ENCODE results near the gene SIPA1L3.

Gene SIPA1L3

DNA sequence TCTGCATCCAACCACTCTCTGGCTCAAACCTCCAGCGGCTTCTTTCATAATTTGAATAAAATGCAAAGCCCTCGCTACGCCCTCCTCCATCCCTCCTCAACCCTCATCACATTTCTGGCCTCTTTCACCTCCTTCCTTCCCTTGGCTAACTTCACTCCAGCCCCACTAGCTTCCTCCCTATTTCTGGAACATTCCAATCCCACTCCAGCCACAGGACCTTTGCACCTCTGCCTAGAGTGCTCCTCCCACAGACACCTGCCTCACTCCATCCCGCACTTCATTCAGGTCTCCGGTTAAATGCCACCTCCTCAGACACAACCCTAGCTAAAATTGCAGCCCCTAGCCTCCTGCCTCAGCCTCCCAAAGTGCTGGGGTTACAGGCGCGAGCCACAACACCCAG, 324.9 kb downstream of the SIPA1L3 start:
- DNase-seq (ENCODE audit: low read depth in 2 of 2) = no peak

DNA sequence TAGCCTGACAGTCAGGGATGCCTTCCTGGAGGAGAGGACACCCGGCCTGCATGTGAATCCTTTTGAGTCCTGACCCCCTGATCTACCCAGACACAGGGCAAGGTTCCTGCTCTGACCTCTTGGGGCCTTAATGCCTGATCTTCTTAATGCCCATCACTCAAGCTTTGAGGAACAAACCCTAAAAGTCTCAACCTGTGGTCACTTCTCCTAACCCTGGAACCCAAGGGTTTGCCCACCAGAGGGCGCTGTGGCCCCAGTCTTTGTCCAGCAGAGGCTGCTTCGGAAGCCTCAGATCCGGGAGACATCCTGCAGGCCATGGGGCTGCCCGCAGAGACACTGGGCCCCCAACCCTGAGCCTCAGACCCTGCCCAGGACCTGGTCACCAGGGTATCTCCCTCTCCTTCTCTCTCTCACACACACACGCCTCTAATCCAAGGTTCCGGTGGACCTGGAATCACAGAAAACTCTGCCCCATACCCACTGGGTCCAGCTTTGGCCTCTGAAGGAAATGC, 326.8 kb downstream of the SIPA1L3 start:
- peak; percentile 48 to 72 for DNase-seq (ENCODE audit: low read depth in 2 of 2)

DNA sequence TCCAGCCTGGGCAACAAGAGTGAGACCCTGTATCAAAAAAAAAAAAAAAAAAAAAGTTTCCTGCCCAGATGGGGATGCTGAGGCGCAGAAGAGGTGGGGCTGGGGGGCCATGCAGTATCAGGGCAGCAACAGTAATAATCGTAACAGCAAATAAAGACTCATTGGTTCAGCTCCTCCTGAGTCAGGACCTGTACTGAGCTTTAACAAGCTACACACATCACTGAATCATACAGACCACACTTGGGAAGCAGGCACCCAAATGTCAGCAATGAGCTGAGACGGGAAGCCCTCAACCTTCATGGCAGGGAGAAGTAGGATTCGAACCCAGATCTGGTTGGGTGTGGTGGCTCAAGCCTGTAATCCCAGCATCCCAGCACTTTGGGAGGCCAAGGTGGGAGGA, 327.6 kb downstream of the SIPA1L3 start:
- DNase-seq (ENCODE audit: low read depth in 2 of 2) = no peak

DNA sequence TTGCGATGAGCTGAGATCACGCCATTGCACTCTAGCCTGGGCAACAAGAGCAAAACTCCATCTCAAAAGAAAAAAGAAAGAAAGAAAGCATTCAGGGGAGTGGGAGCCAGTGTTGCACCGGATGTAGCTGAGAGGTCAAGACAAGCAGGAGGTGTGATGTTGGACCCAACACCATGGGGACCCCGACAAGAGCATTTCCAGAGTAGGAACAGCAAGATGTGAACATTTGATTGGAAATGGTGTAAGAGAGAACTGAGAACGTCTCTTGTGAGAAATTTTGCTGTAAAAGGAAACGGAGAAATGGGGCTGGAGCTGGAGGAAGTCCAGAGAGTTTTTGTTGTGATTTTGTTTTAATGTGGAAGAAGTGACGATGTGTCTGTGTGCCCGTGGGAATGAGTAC, 332.8 kb downstream of the SIPA1L3 start:
- no peak for DNase-seq (ENCODE audit: low read depth in 2 of 2)

DNA sequence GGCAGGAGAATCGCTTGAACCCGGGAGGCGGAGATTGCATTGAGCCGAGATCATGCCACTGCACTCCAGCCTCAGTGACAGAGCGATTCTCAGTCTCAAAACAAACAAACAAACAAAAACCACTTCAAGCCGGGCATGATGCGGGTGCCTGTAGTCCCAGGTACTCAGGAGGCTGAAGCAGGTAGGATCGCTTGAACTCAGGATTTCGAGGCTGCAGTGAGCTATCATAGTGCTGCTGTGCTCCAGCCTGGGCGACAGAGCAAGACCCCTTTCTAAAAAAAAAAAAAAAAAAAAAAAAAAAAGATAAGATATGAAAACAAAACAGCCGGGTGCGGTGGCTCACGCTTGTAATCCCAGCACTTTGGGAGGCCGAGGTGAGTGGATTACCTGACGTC, 336.3 kb downstream of the SIPA1L3 start:
- DNase-seq (ENCODE audit: low read depth in 2 of 2) = no peak

DNA sequence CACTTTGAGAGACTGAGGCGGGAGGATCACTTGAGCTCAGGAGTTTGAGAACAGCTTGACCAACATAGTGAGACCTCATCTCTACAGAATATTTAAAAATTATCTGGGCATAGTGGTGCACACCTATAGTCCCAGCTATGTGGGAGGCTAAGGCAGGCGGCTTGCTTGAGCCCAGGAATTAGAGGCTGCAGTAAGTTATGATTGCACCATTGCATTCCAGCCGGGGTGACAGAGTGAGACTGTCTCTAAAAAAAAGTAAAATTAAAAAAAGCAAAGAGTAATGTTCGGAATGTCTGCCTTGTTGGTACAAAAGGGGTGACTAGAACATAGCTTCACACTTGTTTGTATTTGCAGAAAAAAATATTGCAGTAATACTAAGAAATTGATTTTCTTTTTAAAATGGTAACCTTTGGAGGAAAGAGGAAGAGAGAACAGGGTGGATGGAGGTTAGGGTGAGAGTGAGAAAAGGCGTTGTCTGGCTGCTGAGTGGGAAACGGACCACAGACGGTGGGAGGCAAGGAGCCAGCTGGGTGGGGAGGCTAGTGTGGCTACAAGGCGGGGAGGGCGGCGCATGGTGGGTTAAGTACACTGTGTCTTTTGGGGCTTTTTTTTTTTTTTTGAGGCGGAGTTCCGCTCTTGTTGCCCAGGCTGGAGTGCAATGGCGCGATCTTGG, 339.0 kb downstream of the SIPA1L3 start:
- no peak for DNase-seq (ENCODE audit: low read depth in 2 of 2)

DNA sequence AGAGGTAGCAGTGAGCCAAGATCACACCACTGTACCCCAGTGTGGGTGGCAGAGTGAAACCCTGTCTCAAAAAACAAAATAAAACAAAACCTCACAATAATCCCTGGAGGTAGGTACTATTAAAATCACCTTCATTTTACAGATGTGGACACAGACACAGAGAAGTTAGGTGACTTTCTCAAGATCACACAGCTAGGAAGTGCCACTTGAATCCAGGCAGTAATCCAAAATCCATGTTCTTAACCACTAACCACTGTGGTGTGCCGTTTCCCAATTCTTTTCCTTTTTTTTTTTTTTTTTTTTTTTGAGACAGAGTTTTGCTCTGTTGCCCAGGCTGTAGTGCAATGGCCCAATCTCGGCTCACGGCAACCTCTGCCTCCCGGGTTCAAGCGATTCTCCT, 340.1 kb downstream of the SIPA1L3 start:
- no peak for DNase-seq (ENCODE audit: low read depth in 2 of 2)

DNA sequence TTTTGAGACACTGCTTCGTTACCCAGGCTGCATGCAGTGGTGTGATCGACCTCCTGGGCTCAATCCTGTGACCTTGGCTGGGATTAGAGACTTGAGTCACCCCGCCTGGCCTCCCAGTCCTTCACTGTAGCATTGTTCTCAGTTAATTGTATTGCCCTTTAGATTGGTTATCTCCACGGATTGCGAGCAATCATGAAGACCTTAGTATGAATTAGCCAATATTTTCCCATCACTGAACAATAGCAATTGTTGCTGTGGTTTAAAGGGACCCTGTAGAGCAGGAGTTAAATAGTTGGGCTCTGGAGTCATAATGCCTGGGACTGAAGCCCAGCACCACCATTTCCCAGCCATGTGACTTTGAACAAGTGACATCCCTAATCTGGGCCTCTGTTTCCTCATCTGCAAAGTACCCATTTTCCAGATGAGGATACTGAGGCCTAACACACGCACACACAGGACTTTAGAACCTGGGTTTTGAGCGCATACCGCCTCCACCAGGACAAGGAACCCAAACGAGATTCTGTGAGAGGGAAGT, 340.8 kb downstream of the SIPA1L3 start:
- no peak for DNase-seq (ENCODE audit: low read depth in 2 of 2)

DNA sequence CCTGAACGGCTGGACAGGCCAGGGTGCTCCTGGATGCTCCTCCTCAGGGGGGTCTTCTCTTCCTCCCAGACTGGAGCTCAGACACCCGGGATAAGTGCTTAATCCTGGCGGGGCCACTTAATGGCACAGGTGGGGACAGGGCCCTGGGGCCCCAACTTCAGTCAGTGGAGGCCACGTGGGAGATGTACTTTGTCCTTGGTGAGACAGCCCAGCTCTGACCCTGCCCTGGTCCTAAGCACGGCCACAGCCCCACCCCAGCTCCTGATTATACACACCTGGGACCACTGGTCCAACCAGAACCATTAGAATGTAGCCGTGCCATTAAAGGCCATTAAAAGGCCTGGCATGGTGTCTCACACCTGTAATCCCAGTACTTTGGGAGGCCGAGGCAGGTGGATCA, 341.4 kb downstream of the SIPA1L3 start:
- no peak for DNase-seq (ENCODE audit: low read depth in 2 of 2)

DNA sequence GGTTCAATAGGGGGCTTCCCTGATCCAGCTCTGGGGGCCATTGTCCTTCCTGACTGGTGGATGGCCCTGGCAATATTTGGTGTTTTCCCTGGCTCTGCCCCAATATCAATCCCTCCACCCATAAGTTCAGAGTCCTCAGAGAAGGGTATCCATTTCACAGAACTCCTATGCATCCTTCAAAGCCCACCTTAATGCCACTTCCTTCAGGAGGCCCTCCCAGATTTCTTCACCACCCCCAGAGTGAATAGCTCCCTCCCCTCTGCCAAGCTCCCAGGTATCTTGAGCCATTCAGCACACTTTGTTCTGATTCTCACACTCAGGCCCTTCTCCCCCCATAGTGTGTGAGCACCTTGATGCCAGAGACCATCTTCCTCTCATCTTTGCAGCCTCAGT, 343.4 kb downstream of the SIPA1L3 start:
- no peak for DNase-seq (ENCODE audit: low read depth in 2 of 2)

DNA sequence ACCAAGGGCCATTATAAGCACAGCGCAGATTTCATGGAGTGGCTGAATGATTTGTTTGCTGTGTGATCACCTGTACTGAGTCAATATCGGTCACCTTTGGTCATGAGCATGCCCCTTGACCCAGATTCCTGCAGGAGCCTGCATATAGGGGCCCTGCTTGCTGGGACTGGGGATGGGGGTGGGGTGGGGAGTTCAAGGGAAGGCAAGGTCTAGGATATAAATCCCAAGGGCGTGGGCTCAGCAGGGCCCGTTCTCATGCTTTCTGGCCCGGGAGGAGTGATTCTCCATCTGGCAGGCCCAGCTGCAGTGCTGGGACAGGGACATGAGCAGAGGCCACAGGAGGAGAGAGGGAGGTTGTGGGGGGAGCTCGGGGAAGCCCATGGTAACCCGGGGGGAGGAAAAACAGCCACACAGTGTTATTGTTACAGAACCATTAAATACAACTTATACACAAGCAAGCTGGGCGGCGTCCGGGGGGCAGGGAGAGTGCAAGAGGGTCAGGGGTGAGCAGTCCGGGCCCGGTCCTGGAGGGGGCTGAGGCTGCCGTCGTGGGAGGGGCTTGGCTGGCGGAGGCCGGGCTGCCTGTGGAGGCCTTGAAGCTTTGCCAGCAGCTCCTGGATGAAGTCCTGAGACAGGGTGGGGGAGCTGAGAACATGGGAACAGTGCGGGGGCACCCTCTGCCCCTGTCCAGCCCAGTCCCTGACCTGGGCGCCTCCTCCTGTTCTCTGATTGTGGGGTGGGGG, 344.0 kb downstream of the SIPA1L3 start:
- no peak for DNase-seq (ENCODE audit: low read depth in 2 of 2)

DNA sequence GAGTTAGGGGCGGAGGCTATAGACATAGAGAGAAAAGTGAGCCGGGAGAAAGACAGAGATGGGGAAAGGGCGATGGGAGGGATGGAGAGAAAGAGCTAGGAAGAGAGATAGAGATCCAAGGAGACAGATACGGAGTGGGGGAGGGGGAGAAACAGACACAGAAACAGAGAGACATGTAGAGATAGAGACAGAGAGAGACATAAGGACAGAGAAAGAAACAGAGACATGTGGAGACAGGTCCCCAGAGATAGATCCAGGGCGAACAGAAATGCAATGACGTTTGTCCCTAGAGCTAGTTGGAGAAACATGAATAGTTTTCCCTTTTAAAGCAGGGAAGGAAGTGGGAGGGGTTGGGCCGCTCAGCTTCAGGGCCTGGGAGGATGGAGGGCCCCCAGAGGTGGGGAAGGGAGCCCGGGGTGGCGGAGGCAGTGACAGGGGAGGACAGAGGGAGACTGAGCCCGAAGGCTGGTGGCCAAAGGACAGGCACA, 344.6 kb downstream of the SIPA1L3 start:
- no peak for DNase-seq (ENCODE audit: low read depth in 2 of 2)

DNA sequence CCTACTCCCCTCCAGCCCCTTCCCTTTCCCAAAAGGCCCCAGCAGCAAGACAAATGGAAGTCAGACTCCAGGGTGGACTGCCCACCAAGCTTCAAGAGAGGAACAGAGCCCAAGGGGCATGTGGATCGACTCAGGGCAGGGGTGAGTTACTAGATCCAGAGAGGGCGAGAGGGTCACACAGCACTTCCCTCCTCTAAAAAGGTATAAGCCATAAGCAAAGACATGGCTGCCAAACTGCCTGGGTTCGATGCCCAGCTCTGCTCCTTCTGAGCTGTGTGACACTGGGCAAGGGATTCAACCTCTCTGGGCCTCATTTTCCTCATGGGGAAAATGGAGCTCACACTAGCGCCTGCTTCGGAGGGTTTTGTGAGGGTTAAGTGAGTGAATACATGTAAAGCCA, 345.4 kb downstream of the SIPA1L3 start:
- DNase-seq (ENCODE audit: low read depth in 2 of 2) = no peak

DNA sequence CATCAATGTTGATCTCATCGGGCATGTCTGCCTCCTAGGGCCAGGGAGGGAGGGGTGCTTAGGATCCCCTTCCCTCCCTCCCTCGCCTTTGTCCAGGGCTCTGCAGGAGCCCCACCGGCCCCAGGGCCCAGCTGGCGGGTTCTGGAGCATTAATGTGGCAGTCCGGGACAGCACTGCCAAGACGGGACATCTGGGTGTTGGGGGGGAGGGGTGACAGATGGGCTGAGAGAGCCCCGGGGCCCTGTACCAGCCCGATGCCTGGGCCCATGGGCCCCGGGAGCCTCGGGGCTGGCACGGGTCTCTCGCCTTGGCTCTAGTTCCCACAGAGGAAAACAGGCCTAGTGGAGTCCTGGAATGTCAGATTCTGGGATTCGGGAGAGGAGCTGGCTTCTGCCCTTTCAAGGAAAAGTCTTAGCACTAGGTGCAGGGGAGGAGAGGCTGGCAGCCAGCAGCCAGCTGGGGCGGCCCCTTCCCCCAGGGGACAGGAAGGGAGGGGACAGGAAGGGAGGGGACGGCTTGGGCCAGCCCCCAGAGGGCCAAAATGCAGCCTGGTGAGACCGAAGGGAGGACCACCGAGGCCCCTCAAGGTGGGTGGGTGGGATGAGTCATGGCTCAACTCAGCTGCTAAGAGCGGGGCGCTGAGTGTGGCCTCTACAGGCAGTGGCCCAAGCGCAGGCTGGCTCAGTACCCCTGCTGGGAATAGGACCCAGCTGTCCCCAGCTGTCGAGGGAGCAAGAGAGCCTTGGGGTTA, 346.1 kb downstream of the SIPA1L3 start:
- DNase-seq (ENCODE audit: low read depth in 2 of 2) = no peak

DNA sequence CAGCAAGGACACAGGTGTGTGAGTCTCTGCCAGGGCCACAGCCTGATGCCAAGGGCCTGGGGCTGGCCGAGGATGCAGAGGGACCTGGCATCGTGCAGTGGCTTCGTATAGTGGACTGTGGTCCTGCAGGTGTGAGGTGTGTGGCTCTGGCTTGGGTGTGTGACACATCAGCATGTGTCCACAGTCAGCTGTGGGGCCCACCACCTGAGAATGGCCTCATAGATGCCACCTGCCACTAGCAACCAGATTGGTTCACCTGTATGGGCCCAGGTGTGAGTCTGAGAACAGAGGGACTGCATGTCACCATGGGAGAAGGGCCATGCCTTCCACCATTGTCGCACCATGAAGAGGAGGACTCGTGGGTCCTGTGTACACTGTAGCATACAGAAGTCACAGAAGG, 346.8 kb downstream of the SIPA1L3 start:
- no peak for DNase-seq (ENCODE audit: low read depth in 2 of 2)

DNA sequence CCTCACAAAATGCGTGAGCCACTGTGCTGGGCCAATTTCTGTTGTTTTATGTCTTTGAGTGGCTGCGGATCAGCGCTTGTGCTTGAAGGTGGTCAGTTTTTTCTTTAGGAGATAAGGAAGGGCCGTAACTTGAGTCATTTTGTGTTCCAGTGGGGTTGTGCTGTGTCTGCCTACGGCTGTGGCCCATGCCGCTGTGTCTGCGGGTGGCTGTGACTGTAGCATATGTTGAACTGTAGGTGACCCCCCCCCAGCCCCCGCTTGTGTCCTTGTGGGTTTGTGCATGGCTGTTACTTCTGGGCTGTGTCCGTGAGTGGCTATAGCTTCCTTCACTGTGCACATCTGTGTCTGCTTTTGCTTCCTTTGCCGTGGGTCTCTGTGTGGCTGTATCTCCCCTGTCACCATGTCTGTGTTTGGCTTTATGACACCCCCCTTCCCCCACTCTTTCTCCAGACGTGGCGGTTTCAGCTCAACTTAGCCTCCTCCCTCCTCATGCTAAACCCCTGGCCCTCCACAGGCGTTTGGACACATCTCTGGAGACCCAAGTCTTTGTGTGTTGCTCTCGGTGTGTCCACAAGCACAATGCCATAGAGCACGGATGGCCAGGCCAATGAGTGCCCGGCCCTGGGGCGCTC, 348.5 kb downstream of the SIPA1L3 start:
- no peak for DNase-seq (ENCODE audit: low read depth in 2 of 2)
